GM12873 (cell line): ENCODE data around the gene MED13L.

Experiments
- CTCF ChIP-seq: IDR thresholded peaks from 2 replicates; pipeline ENCODE4 v1.5.1; 2012; ENCODE audit warnings: low read depth, mild to moderate bottlenecking, moderate library complexity, low read length, control low read depth; ENCODE audit not compliant: insufficient read depth; ENCODE audit errors: missing control alignments

Gene MED13L

DNA sequence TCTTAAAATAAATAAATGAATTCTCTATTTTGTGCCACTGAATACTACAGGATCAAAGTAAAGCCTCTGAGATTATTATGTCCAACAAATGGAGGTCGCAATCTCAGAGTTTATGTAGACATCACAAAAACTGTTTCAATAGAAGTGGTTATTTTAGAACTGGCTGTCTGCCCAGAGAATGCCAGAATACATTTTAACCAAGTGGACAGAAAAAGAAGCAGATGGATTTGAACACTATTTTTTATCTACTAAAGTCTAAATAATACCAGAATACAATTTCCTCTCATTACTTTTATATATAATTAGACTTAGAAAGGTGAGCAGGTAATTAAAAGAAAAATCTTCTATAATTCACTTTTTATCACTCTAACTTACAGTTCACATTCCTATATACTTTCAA is 118.3 kb downstream of the MED13L start:
- TF ChIP-seq CTCF, result no peak

- no peak for TF ChIP-seq CTCF
These were observed 119.6 kb downstream of the MED13L start for GRCh38 chr12:116157845-116158267.

GRCh38 chr12:116156614-116157013 is 120.9 kb downstream of the MED13L start:
- TF ChIP-seq CTCF, result no peak

DNA sequence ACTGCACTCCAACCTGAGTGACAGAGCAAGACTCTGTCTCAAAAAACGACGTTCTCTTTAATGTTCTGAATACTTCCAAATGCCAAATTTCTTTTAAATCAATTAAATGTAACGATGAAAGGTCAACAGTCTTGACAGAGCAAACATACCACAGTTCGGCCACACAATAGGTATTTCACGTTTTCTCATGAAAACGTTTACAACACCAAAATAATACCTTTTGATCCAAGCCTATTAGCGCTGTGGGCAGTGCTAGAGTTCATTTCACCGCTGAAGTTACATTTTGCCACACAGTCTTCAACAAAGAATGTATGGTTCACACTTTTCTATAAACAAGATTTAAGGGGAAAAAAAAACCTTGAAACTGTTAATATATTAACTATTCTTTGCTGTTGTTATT is 122.1 kb downstream of the MED13L start:
- no peak for TF ChIP-seq CTCF

DNA sequence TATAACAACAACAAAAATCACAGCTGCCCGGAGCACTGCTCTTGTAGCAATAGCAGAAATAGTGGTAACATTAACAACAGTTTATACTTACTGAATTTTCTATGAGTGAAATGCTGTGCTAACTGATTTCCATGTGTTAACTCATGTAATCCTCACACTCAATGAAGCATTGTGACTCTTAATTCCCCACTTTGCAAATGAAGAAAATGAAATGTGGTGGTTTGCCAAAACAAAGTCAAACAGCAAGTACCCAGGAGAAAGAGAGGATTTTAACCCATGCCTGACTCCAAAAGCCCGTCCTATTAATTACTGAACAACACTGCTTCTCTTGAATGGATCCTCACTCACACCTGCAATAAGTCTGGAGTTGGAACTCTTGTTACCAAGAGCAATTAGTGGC is 123.5 kb downstream of the MED13L start:
- no peak for TF ChIP-seq CTCF

DNA sequence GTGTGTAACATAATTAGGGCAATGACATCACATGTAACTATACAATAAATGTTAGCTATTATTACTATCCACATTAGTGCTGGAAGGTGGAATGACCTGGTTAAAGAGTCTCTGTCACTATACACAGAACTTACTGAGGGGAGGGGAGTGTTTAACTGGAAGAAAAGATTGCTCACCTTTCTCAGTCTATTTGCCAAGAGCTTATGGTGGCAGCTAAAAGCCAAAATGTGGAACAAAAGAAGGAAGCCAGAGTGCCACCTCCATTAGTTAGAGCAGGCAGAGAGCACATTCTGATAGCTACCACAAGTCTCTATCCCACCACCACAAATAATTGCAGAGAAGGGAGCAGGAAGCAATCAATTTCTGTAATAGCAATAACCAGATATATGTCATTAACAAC is 124.4 kb downstream of the MED13L start:
- TF ChIP-seq CTCF, result no peak

GRCh38 chr12:116152268-116152667 is 125.2 kb downstream of the MED13L start:
- TF ChIP-seq CTCF, result no peak
